Mesodermal cell (in vitro differentiated cells): ENCODE results near the gene RAB19.
"Not testable (repeated sequence)": the region's sequence is repeated elsewhere in the genome, so short reads cannot be mapped to it uniquely, and the experiment has no call there.

Experiments
- H3K27ac ChIP-seq: 2 replicates; pipeline ENCODE4 v1.7.0; 2013; ENCODE audit warnings: mild to moderate bottlenecking, low read depth, low read length, moderate library complexity; ENCODE audit not compliant: severe bottlenecking
- H3K36me3 ChIP-seq: 2 replicates; pipeline ENCODE4 v1.7.1; 2013; ENCODE audit warnings: mild to moderate bottlenecking, low read length, moderate library complexity; ENCODE audit not compliant: control insufficient read depth, insufficient read depth
- H3K4me1 ChIP-seq: one replicate; pipeline ENCODE4 v1.7.1; 2013; ENCODE audit warnings: mild to moderate bottlenecking, low read length; ENCODE audit not compliant: insufficient read depth, control insufficient read depth, poor library complexity, severe bottlenecking
- H3K4me3 ChIP-seq: 2 replicates; pipeline ENCODE4 v1.7.0; 2013; ENCODE audit warnings: low read length, control low read depth, mild to moderate bottlenecking; ENCODE audit not compliant: insufficient read depth, poor library complexity, severe bottlenecking; ENCODE audit errors: extremely low read depth
- H3K9me3 ChIP-seq: 2 replicates; pipeline ENCODE4 v1.7.1; 2013; ENCODE audit warnings: mild to moderate bottlenecking, low read length, moderate library complexity; ENCODE audit not compliant: control insufficient read depth
- WGBS, 2 experiments: methylation state at CpG; one replicate each; pipeline ENCODE4 v1.1.5; 2013; ENCODE audit warnings: missing lambda C conversion rate in 2 of 2; ENCODE audit not compliant: insufficient coverage in 2 of 2; 5-methylcytosine and 5-hydroxymethylcytosine counted together

RAB19 gene

DNA sequence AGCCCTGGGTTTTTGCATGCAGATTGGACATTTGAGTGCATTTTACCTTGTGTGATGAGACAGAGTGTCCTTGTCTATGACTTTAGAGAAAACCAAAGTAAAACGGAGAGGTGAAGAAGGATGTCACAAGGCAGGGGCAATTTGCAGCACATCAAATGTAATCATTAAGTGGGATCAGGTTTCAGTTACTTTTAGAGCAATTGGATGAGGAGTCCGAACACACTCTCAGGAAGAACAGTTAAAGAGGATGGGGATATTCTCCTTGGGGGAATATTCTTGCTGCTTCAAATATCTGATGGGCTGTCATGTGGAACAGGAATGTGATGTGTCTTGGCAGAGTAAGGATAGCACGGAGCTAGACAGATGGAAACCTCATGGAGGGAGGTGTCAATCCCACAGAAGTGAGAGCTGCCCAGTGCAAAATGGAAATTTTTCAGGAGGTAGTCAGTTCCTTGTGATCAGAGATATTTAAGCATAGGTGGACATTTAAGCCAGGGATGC, 757 bp downstream of the RAB19 start:
- Histone ChIP-seq H3K27ac (no peak overlapping the region), H3K9me3 (no peaks in the 10 kb centered on the region), H3K36me3 (no peaks in the 10 kb centered on the region), H3K4me3 (no peak overlapping the region), H3K4me1 (peaks cover 8% of the 10 kb centered on the region)
- 70 to 80% methylated on average over 3 of the region's 3 CpGs for WGBS, 2 experiments

DNA sequence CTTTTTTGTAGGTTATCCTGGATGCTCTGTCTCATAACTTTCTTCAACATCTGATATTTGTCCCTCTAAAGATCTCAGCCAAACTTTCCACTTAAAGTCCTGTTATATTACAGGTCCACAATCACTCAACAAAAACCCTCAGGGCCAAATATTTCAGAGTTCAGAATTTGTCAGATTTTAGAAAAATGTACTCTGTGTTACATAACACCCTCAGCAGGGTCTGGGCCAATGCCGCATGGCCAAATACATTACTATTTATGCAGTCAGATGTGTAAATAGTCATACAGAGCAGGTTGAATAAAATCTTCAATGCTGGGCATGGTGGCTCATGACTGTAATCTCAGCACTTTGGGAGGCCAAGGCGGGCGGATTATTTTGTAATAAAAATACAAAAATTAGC, 11.5 kb downstream of the RAB19 start:
- no peak overlapping the region for H3K4me3 ChIP-seq
- H3K9me3 ChIP-seq: peaks cover 5% of the 10 kb centered on the region
- H3K4me1 ChIP-seq: peaks cover 7% of the 10 kb centered on the region
- H3K36me3 ChIP-seq: no peaks in the 10 kb centered on the region
- H3K27ac ChIP-seq: no peak overlapping the region
- no CpG with 5 or more reads among the region's 3 CpGs for WGBS, 2 experiments

DNA sequence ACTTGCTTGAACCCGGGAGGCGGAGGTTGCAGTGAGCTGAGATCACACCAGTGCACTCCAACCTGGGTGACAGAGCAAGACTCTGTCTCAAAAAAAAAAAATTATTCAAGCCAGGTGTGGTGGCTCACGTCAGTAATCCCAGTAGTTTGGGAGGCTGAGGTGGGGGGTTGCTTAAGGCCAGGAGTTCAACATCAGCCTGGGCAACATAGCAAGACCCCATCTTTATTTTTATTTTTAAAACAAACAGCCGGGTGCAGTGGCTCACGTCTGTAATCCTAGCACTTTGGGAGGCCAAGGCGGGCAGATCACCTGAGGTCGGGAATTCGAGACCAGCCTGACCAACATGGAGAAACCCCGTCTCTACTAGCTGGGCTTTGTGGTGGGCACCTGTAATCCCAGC, 12.0 kb downstream of the RAB19 start:
- not testable (repeated sequence) for H3K9me3 ChIP-seq, H3K4me1 ChIP-seq, H3K4me3 ChIP-seq, H3K36me3 ChIP-seq, H3K27ac ChIP-seq
- WGBS, 2 experiments: 90 to 96% methylated on average over 8 of the region's 9 CpGs

DNA sequence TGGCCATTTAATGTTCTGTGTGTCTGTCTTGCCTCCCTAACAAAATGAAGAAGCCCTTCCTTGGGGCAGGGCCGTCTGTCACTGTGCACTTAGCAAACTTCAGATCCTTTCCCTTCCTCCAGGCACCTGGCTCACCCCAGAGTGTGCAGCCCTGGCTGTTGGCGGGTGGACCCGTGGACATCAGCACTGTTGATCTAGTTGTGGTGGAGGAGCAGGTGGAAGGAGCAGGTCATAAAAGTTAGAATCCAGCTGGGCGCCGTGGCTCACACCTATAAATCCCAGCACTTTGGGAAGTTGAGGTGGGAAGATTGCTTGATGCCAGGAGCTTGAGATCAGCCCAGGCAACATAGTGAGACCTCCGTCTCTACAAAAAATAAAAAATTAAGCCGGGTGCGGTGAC, 12.7 kb downstream of the RAB19 start:
- Histone ChIP-seq H3K4me1 (peaks cover 7% of the 10 kb centered on the region), H3K27ac (no peak overlapping the region), H3K9me3 (peaks cover 5% of the 10 kb centered on the region), H3K36me3 (no peaks in the 10 kb centered on the region), H3K4me3 (no peak overlapping the region)
- 91 to 93% methylated on average over 3 to 5 of the region's 8 CpGs for WGBS, 2 experiments

DNA sequence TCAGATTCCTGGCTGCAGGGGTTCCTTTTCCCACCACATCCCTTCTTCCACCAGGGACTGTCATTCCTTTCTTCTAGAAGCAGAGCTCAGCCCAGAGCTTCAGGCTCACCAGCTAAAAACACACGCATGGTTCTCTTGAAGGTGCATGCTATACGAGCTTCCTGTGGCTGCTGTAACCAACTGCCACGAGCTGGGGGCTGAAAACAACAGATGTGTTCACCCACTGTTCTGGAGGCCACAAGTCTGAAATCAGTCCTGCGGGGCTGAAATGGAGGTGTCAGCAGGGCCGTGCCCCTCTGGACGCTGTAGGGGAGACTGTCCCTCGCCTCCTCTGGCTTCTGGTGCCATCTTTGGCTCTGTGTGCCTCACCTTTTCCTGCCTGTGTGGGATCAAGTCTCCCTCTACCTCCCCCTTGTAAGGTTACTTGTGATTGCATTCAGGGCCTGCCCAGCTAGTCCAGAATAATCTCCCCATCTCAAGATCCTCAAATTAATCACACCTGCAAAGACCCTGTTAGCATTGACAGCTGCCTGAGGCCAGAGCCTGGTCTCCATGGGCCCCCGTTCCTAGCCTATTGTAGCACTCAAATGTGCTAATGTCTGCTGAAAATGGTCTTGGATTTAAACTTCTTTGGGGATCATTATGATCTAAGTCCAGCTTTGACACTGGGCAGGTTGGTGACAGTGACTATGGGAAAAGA, 13.7 kb downstream of the RAB19 start:
- no peak overlapping the region for H3K4me3 ChIP-seq
- peaks cover 7% of the 10 kb centered on the region for H3K4me1 ChIP-seq
- no peaks in the 10 kb centered on the region for H3K36me3 ChIP-seq
- H3K27ac ChIP-seq: no peak overlapping the region
- WGBS, 2 experiments: 85 to 90% methylated on average over 7 to 8 of the region's 8 CpGs
- peaks cover 5% of the 10 kb centered on the region for H3K9me3 ChIP-seq

DNA sequence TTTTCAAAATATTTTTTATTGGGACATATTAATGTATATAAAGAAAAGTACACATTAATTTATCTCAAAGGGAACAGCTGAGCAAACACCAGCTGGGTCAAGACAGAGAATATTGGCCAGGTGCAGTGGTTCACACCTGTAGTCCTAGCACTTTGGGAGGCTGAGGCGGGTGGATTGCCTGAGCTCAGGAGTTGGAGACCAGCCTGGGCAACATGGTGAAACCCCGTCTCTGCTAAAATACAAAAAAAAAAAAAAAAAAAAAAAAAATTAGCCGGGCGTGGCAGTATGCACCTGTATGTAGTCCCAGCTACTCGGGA, 14.3 kb downstream of the RAB19 start:
- H3K27ac ChIP-seq, H3K4me1 ChIP-seq, H3K4me3 ChIP-seq, H3K36me3 ChIP-seq, H3K9me3 ChIP-seq: not testable (repeated sequence)
- 80 to 89% methylated on average over 2 to 3 of the region's 5 CpGs for WGBS, 2 experiments

DNA sequence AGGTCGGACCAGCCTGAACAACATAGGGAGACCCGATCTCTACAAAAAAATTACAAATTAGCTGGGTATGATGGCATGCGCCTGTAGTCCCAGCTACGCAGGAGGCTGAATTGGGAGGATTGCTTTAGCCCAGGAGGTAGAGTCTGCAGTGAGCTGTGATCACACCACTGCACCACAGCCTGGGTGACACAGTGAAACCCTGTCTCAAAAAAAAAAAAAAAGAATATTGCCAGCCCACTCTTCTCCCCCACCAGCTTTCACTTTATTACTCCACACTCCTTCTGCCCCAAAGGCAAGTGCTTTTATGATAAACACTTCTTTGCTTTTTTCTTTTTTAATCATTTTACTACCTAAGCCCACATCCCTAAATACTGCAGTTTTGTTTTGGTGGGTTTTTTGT, 14.8 kb downstream of the RAB19 start:
- Histone ChIP-seq H3K4me3 (no peak overlapping the region), H3K4me1 (peaks cover 7% of the 10 kb centered on the region), H3K36me3 (no peaks in the 10 kb centered on the region), H3K9me3 (no peaks in the 10 kb centered on the region), H3K27ac (no peak overlapping the region)
- WGBS, 2 experiments: 95 to 100% methylated on average over 2 to 3 of the region's 4 CpGs

DNA sequence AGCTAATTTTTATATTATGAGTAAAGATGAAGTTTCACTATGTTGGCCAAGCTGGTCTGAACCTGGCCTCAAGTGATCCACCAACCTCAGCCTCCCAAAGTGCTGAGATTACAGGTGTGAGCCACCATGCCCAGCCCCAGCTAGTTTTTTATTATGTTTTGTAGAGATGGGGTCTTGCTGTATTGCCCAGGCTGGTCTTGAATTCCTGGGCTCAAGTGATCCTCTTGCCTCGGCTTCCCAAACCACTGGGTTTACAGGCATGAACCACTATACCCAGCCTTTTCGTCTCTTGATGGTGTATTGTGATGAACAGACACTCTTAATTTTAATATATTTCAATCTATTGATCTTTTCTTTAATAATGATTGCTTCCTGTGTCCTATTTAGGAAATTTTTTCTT, 17.7 kb downstream of the RAB19 start:
- no CpG with 5 or more reads among the region's 2 CpGs for WGBS, 2 experiments
- no peaks in the 10 kb centered on the region for H3K9me3 ChIP-seq
- H3K36me3 ChIP-seq: no peaks in the 10 kb centered on the region
- no peak overlapping the region for H3K4me3 ChIP-seq
- no peaks in the 10 kb centered on the region for H3K4me1 ChIP-seq
- H3K27ac ChIP-seq: no peak overlapping the region

DNA sequence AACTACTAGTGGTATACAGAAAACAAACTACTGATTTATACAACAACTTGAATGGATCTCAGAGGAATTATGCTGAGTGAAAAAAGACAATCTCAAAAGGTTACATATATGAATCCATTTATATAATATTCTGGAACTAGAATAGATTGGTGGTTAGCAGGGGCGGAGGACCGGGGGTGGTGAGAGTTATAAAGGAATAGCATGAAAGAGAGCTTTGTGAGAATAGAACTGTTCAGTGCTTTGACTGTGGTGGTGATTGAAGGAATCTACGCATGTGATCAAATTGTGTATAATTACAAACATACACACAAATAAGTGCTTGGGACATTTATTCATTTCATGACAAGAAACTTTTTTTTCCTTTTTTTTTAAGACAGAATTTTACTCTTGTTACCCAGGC, 19.6 kb downstream of the RAB19 start:
- H3K4me3 ChIP-seq: no peak overlapping the region
- no peaks in the 10 kb centered on the region for H3K36me3 ChIP-seq
- no CpG with 5 or more reads among the region's 3 CpGs for WGBS, 2 experiments
- no peaks in the 10 kb centered on the region for H3K4me1 ChIP-seq
- H3K27ac ChIP-seq: no peak overlapping the region
- H3K9me3 ChIP-seq: no peaks in the 10 kb centered on the region

DNA sequence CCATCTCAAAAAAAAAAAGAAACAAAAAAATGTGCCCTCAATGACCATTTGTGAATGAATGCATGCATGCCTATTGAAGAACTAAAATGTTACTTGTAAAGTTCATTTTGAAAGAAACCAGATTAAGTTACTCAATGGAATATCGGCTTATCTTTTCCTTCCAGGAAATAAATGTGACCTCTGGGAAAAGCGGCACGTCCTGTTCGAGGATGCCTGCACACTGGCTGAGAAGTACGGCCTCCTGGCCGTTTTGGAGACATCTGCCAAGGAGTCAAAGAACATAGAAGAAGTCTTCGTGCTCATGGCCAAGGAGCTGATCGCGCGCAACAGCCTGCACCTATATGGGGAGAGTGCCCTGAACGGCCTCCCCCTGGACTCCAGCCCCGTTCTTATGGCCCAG, 21.9 kb downstream of the RAB19 start:
- no peak overlapping the region for H3K27ac ChIP-seq
- no peak overlapping the region for H3K4me3 ChIP-seq
- H3K36me3 ChIP-seq: no peaks in the 10 kb centered on the region
- no peaks in the 10 kb centered on the region for H3K9me3 ChIP-seq
- H3K4me1 ChIP-seq: no peaks in the 10 kb centered on the region
- 92 to 96% methylated on average over 11 to 12 of the region's 12 CpGs for WGBS, 2 experiments

DNA sequence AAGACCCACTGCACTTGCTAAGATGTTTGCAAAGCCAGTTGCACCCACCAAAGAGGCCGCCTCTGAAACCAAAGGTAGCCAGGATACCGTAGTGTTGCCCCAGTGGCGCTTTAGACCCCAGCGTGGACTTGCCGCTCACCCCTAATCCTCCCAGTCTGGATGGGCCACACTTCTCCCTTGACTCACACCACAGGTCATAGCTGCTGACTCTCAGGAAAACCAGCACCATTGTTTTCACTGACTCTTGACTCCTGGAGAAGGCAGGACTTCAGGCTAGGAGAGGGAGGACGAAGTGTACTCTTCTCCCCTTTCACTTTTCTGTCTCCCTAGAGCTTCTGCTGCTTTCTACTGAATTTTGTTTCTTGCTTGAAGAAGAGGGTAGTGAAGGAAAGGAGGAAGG, 22.3 kb downstream of the RAB19 start:
- H3K27ac ChIP-seq: no peak overlapping the region
- no peaks in the 10 kb centered on the region for H3K4me1 ChIP-seq
- WGBS, 2 experiments: 90 to 95% methylated on average over 5 of the region's 6 CpGs
- H3K36me3 ChIP-seq: no peaks in the 10 kb centered on the region
- no peak overlapping the region for H3K4me3 ChIP-seq
- H3K9me3 ChIP-seq: no peaks in the 10 kb centered on the region
